ENCODE results near the gene PPP1R3C. TPM values are rescaled to one million over a fixed set of nuclear protein-coding genes. Genes with fewer than 3 reads are reported as not detected.

The PPP1R3C gene
- total RNA-seq, 4 donors from 2014 or later: 5.3 to 30.2 (median 10.3) TPM

DNA sequence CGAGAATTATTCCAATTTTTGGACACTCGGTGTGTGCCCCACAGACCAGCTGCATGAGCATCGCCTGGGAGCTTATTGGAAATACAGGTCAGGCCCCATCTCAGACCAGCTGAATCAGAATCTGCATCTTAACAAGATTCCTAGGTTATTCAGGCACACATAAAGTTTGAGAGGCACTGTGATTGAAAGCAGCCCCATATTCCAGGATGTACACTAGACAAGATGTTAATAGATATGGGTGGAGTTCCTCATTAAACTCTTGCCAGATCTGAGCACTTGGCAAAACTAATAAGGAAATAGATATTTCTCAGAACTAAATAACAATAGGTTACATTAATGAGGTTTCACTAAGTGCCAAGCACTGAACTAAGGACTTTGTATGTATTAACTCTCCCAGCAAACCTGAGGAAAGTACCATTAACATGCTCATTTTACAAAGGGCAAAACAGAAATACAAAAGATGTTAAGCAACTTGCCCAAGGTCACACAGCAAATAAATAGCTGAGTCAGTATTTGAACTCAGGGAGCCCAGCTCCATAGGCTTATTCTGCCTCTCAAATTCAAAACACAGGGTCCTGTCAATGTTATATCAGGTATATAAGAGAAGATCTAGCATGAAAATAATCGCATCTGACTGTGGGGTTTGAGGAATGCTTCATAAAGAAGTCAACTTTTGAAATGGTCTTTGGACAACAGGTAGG lies 29.9 kb downstream of the PPP1R3C start:
- WGBS, 2 donors: 55 to 74% methylated on average over 4 of the region's 4 CpGs
- intact Hi-C loops (cut with DNase I; ENCODE audit: low total_unique reads): no loop called here
- H3K4me3 ChIP-seq (ENCODE audit: low read depth, poor library complexity, severe bottlenecking): no peak overlapping the region
- DNase-seq (ENCODE audit: low spot score in 2 of 2): no peak
- TF ChIP-seq, protein P1, sequence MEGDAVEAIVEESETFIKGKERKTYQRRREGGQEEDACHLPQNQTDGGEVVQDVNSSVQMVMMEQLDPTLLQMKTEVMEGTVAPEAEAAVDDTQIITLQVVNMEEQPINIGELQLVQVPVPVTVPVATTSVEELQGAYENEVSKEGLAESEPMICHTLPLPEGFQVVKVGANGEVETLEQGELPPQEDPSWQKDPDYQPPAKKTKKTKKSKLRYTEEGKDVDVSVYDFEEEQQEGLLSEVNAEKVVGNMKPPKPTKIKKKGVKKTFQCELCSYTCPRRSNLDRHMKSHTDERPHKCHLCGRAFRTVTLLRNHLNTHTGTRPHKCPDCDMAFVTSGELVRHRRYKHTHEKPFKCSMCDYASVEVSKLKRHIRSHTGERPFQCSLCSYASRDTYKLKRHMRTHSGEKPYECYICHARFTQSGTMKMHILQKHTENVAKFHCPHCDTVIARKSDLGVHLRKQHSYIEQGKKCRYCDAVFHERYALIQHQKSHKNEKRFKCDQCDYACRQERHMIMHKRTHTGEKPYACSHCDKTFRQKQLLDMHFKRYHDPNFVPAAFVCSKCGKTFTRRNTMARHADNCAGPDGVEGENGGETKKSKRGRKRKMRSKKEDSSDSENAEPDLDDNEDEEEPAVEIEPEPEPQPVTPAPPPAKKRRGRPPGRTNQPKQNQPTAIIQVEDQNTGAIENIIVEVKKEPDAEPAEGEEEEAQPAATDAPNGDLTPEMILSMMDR (IDR thresholded peaks at IDR 0.05): no peak
- no peak for TF ChIP-seq POLR2A (IDR thresholded peaks at IDR 0.05)

DNA sequence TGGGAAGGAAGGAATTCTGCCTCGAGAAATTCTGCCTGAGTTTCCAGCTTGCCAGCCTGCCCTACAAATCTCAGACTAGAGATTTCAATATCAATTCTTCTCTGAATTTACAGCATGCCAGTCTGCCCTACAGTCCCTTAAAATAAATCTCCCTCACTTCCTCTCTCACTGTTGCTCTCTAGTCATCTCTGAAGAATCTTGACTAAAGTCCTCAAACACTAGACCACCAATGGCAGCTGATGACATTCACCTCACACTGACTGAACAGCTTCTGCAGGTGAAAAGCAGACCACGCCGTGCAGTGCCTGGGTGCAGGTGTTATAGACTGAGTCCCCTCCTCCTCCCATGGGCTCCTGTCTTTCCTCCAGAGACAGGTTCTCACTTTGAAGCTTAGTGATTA lies 30.4 kb downstream of the PPP1R3C start:
- WGBS, 2 donors: 86 to 87% methylated on average over 3 of the region's 3 CpGs
- TF ChIP-seq, protein P1 (IDR thresholded peaks at IDR 0.05): no peak
- TF ChIP-seq POLR2A (IDR thresholded peaks at IDR 0.05): no peak
- DNase-seq (ENCODE audit: low spot score in 2 of 2): no peak
- no peak overlapping the region for H3K4me3 ChIP-seq (ENCODE audit: low read depth, poor library complexity, severe bottlenecking)
- intact Hi-C loops (cut with DNase I; ENCODE audit: low total_unique reads): no loop called here

DNA sequence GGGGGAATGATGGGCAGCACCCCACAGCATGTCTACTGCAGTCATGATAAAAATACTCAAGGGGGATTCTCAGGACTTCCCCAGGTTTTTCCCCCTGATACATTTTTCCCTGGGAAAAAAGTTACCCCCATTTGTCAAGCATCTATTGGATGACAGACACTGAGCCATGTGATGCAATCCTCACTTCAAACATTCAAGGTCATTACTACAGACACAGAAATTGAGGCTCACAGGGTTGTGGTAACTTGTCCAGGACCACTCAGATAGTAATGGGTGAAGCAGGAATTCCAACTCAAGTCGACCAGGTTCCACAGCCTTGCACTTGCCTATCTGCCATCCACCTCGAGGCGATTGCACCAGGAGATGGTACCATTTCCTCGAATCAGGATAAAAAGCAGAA lies 31.7 kb downstream of the PPP1R3C start:
- TF ChIP-seq POLR2A (IDR thresholded peaks at IDR 0.05): no peak
- TF ChIP-seq, protein P1 (IDR thresholded peaks at IDR 0.05): no peak
- no peak for DNase-seq (ENCODE audit: low spot score in 2 of 2)
- intact Hi-C loops (cut with DNase I; ENCODE audit: low total_unique reads): no loop called here
- 85 to 91% methylated on average over 4 of the region's 4 CpGs for WGBS, 2 donors
- no peak overlapping the region for H3K4me3 ChIP-seq (ENCODE audit: low read depth, poor library complexity, severe bottlenecking)

DNA sequence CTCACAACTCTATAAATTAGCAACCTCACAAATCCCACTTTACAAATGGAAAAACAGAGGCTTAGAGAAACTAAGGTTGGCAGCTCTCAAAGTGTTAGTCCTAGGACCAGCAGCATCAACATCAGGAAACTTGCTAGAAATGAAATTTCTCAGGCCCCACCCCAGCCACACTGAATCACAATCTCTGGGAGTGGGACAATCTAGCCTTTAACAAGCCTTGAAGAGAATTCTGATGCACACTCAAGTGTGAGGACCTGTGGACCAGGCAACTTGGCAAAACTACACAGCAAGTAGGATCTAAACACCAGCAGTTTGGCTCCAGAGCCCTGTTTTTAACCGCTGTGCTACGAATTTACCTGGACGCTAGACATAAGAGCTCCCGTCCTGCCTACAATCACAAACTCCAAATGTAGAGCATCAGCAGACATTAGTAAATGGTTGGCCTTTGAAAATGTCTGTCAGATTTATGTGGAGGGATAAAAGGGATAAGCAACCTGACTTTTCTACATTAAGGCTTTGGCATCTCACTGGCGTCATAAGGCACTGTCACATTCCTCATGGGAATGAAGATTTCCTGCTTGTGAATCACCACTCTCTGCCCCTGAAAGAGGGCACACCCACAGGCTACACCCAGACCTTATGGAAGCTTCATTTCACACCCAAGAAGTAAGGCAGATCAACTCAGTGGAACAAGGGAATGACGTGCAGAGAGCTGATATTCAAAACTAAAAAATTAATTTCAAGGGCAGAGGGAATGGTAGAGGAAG lies 34.5 kb downstream of the PPP1R3C start:
- TF ChIP-seq, protein P1 (IDR thresholded peaks at IDR 0.05): no peak
- TF ChIP-seq POLR2A (IDR thresholded peaks at IDR 0.05): no peak
- 58 to 62% methylated on average over 6 of the region's 6 CpGs for WGBS, 2 donors
- intact Hi-C loops (cut with DNase I; ENCODE audit: low total_unique reads): no loop called here

DNA sequence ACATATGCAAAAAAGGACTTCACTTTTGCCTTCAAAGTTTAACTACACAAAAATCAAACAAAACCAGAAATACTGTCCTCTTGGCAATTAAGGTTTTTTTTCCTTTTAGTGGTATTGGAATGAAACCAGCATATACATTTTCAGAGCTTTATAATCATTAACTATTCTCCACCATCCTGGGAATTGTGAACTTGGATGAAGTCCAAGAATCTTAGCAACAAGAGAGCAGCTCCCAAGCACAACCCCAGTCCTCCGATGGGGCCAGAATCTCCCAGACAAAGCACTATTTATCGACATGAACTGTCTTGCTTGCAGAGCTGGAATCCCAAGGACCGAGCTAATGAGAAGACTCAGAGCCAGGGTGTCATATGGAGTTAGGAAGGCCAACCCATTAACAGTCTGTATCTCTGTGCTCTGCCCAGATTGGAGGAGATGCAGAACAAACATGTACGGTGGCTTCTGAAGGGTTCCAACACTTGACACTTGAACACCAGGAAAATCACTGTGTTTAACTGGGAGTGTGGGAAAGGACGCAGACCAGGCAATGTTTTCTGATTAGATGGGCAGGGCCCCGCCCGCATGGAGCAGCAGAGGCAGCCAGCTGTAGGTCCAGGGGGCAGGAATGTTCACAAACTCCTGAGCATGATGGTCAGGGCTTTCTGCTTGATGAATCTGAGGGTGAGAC lies 35.5 kb downstream of the PPP1R3C start:
- intact Hi-C loops (cut with DNase I; ENCODE audit: low total_unique reads): no loop called here
- 41 to 49% methylated on average over 7 of the region's 7 CpGs for WGBS, 2 donors

More for the DNA sequence above, 34.5 kb downstream of the PPP1R3C start:
- no peak overlapping the region for H3K4me3 ChIP-seq (ENCODE audit: low read depth, poor library complexity, severe bottlenecking)
- DNase-seq (ENCODE audit: low spot score in 2 of 2): no peak

More for the DNA sequence above, 35.5 kb downstream of the PPP1R3C start:
- no peak overlapping the region for H3K4me3 ChIP-seq (ENCODE audit: low read depth, poor library complexity, severe bottlenecking)
- TF ChIP-seq, protein P1 (IDR thresholded peaks at IDR 0.05): no peak
- DNase-seq (ENCODE audit: low spot score in 2 of 2): no peak

Measured in lower leg skin (tissue), 4 donors.